ENCODE data around the gene ADGRD1.

ADGRD1 gene

DNA sequence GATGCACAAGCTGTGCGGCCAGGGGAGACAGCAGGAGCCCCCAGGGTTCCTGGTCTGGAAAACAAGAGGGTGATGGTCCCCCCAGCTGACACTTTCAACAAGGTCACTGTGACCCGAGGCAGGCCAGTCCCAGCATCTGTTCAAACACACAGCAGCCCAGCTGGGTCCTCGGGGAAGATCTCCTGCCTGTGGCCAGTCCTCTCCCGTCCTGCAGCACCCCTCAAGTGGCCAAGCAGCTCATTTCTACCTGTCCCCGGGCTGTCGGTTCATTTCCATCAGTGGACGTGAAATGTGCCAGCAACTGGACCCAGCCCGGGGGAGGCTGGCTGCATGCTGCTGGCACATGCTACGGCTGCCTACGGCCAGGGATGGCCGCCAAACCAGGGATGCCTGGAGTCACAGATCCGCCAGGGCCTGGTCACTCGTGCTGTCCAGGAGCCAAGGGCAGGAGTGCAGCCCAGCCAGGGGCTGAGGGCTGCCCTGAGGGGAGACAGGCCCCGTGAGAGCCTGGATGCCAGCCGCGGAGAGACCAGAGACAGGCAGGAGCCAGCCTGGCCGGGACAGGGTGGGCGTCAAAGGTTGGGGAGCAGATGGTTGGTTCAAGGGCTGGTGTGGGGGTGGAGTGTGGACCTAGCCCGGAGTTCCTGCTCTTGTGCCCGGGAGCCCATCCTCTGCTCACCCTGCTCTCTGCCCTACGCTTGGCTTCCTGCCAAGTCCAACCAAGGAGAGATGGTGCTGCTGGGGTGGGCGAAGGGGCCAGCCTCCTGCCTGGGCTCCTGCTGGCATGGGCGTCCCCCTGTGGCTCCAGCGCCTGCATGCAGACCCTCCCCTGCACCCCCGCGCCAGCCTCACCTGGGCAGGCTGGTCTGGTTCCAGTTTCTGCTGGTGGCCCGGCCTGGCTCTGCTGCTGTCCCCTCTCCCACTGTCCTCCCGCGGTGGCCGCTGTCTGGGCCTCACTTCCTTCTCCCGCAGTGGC lies 143.8 kb downstream of the ADGRD1 start:
- TF ChIP-seq CEBPB (IDR thresholded peaks at IDR 0.05) (no peak), YY1 (IDR thresholded peaks at IDR 0.05; ENCODE audit: low read depth) (no peak), CREB1 (IDR thresholded peaks at IDR 0.05; ENCODE audit: low read depth) (no peak), NFIC (IDR thresholded peaks at IDR 0.05) (no peak), ZBTB7A (IDR thresholded peaks at IDR 0.05; ENCODE audit: low read depth) (no peak), EGR1 (IDR thresholded peaks at IDR 0.05) (no peak), FOXM1 (IDR thresholded peaks at IDR 0.05; ENCODE audit: borderline replicate concordance, low read depth) (no peak), RAD21 (IDR thresholded peaks at IDR 0.05; ENCODE audit: low read depth) (no peak), TAF1 (IDR thresholded peaks at IDR 0.05; ENCODE audit: low read depth) (no peak), EP300 (IDR thresholded peaks at IDR 0.05; ENCODE audit: borderline replicate concordance) (no peak), TCF12 (IDR thresholded peaks at IDR 0.05; ENCODE audit: low read depth) (no peak), TEAD4 (IDR thresholded peaks at IDR 0.05) (no peak)
- TF ChIP-seq, protein P1, sequence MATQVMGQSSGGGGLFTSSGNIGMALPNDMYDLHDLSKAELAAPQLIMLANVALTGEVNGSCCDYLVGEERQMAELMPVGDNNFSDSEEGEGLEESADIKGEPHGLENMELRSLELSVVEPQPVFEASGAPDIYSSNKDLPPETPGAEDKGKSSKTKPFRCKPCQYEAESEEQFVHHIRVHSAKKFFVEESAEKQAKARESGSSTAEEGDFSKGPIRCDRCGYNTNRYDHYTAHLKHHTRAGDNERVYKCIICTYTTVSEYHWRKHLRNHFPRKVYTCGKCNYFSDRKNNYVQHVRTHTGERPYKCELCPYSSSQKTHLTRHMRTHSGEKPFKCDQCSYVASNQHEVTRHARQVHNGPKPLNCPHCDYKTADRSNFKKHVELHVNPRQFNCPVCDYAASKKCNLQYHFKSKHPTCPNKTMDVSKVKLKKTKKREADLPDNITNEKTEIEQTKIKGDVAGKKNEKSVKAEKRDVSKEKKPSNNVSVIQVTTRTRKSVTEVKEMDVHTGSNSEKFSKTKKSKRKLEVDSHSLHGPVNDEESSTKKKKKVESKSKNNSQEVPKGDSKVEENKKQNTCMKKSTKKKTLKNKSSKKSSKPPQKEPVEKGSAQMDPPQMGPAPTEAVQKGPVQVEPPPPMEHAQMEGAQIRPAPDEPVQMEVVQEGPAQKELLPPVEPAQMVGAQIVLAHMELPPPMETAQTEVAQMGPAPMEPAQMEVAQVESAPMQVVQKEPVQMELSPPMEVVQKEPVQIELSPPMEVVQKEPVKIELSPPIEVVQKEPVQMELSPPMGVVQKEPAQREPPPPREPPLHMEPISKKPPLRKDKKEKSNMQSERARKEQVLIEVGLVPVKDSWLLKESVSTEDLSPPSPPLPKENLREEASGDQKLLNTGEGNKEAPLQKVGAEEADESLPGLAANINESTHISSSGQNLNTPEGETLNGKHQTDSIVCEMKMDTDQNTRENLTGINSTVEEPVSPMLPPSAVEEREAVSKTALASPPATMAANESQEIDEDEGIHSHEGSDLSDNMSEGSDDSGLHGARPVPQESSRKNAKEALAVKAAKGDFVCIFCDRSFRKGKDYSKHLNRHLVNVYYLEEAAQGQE (IDR thresholded peaks at IDR 0.05; ENCODE audit: low read depth), result no peak
- TF ChIP-seq, protein P2, sequence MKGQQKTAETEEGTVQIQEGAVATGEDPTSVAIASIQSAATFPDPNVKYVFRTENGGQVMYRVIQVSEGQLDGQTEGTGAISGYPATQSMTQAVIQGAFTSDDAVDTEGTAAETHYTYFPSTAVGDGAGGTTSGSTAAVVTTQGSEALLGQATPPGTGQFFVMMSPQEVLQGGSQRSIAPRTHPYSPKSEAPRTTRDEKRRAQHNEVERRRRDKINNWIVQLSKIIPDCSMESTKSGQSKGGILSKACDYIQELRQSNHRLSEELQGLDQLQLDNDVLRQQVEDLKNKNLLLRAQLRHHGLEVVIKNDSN (IDR thresholded peaks at IDR 0.05), result no peak
- TF ChIP-seq, protein P3, sequence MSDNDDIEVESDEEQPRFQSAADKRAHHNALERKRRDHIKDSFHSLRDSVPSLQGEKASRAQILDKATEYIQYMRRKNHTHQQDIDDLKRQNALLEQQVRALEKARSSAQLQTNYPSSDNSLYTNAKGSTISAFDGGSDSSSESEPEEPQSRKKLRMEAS (IDR thresholded peaks at IDR 0.05), result no peak

DNA sequence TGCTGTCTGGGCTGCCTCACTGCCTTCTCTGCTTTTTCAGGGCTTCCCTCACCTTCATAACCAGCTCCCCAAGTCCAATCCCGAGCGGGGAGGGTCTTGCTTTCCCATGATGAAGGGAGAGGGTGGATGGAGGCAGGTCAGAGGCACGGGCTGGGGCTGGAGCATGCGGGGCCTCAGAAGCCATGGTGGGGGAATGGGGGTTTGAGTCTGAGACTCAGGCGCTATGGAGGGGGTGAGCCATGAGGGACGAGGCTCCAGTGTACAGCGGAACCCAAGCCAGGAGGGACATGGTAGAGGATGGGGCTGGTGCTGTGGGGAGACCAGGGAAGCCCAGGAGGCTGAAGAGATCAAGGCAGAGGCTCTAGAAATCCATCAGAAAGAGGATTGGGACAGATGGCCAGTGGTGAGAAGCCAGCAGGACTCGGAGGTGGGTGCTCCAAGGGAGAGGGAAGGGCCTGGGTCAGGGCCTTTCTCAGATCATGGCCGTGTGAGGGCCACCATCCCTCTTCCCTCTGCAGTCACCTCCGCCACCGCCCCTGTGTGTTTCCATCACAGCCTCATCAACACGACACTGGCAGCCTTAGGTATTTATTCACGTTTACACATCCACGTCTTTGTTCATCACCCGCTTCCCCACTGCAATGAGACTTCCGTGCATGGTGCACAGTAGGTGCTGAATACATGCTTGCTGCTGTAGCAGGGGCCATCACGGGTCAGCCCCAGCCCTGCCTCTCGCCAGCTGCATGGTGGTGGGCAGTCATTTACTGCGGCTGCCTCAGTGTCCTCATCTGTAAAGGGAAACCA lies 144.7 kb downstream of the ADGRD1 start:
- no peak for TF ChIP-seq ZBTB7A (IDR thresholded peaks at IDR 0.05; ENCODE audit: low read depth)
- TF ChIP-seq, protein P1 (IDR thresholded peaks at IDR 0.05; ENCODE audit: low read depth), result no peak
- TF ChIP-seq FOXM1 (IDR thresholded peaks at IDR 0.05; ENCODE audit: borderline replicate concordance, low read depth), result no peak
- no peak for TF ChIP-seq TCF12 (IDR thresholded peaks at IDR 0.05; ENCODE audit: low read depth)
- TF ChIP-seq YY1 (IDR thresholded peaks at IDR 0.05; ENCODE audit: low read depth), result no peak
- TF ChIP-seq CEBPB (IDR thresholded peaks at IDR 0.05), result no peak
- TF ChIP-seq, protein P3 (IDR thresholded peaks at IDR 0.05), result no peak
- no peak for TF ChIP-seq EGR1 (IDR thresholded peaks at IDR 0.05)
- no peak for TF ChIP-seq NFIC (IDR thresholded peaks at IDR 0.05)
- no peak for TF ChIP-seq CREB1 (IDR thresholded peaks at IDR 0.05; ENCODE audit: low read depth)
- no peak for TF ChIP-seq EP300 (IDR thresholded peaks at IDR 0.05; ENCODE audit: borderline replicate concordance)
- no peak for TF ChIP-seq TAF1 (IDR thresholded peaks at IDR 0.05; ENCODE audit: low read depth)
- no peak for TF ChIP-seq TEAD4 (IDR thresholded peaks at IDR 0.05)
- TF ChIP-seq RAD21 (IDR thresholded peaks at IDR 0.05; ENCODE audit: low read depth), result no peak
- TF ChIP-seq, protein P2 (IDR thresholded peaks at IDR 0.05), result no peak

DNA sequence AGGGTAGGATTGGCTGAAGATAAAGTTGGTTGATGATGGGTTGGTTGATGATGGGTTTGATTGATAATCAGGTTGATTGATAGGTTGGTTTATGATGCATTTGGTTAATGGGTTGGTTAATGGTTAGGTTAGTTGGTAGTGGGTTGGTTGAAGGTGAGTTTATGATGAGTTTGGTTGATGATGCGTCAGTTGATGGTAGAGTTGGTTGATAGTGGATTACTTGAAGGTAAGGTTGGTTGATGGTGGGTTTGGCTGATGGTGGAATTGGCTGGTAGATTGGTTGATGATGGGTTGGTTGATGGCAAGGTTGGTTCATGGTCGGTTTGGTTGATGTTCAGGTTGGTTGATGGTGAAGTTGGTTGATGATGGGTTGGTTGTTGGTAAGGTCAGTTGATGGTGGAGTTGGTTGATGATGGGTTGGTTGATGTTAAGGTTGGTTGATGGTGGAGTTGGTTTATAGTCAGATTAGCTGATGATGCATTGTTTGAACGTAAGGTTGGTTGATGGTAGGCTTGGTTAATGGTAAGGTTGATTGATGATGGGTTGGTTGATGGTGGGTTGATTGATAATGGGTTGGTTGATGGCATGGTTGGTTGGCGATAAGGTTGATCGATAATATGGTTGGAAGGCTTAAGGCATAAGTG lies 146.4 kb downstream of the ADGRD1 start:
- no peak for TF ChIP-seq YY1 (IDR thresholded peaks at IDR 0.05; ENCODE audit: low read depth)
- TF ChIP-seq FOXM1 (IDR thresholded peaks at IDR 0.05; ENCODE audit: borderline replicate concordance, low read depth), result no peak
- TF ChIP-seq TCF12 (IDR thresholded peaks at IDR 0.05; ENCODE audit: low read depth), result no peak
- no peak for TF ChIP-seq CREB1 (IDR thresholded peaks at IDR 0.05; ENCODE audit: low read depth)
- TF ChIP-seq, protein P1 (IDR thresholded peaks at IDR 0.05; ENCODE audit: low read depth), result no peak
- TF ChIP-seq, protein P3 (IDR thresholded peaks at IDR 0.05), result no peak
- no peak for TF ChIP-seq NFIC (IDR thresholded peaks at IDR 0.05)
